Measurements from ENCODE around the gene TAS1R2. TPM values are rescaled to one million over a fixed set of nuclear protein-coding genes. Genes with fewer than 3 reads are reported as not detected.
"Not testable (repeated sequence)": the region's sequence is repeated elsewhere in the genome, so short reads cannot be mapped to it uniquely, and the experiment has no call there.

TAS1R2 gene
- total RNA-seq, 1 donor, result not detected

DNA sequence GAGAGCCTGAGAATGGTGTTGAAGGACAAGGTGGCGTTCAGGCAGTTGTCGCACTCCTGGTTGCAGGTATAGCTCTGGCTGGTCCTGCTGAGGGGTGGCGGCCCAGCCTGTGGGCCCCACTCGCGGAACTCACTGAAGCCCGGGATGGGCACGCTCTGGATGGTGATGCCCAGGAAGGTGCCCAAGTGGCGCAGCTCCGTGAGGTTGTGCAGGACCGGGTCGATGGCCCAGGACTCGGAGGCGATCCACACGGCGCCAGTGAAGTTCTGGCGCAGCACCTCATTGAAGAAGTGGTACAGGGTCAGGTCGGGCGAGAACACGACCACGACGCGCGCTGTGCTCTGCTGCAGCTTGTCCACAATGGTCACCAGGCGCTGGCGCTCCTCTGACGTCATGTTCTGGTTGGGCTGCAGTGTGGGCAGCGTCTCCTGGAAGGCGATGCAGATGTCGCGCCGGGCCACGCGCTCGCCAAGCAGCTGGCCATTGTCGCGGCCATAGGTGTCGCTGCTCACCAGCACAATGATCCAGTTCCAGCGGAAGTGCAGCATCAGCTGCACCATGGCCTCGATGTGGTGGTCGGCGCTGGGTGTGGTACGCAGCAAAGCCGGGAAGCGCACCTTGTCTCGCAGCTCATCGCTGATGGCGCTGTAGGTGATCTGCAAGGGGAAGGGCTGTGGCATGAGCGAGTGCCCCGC lies 5.0 kb downstream of the TAS1R2 start:
- TF ChIP-seq, protein P1, sequence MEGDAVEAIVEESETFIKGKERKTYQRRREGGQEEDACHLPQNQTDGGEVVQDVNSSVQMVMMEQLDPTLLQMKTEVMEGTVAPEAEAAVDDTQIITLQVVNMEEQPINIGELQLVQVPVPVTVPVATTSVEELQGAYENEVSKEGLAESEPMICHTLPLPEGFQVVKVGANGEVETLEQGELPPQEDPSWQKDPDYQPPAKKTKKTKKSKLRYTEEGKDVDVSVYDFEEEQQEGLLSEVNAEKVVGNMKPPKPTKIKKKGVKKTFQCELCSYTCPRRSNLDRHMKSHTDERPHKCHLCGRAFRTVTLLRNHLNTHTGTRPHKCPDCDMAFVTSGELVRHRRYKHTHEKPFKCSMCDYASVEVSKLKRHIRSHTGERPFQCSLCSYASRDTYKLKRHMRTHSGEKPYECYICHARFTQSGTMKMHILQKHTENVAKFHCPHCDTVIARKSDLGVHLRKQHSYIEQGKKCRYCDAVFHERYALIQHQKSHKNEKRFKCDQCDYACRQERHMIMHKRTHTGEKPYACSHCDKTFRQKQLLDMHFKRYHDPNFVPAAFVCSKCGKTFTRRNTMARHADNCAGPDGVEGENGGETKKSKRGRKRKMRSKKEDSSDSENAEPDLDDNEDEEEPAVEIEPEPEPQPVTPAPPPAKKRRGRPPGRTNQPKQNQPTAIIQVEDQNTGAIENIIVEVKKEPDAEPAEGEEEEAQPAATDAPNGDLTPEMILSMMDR (IDR thresholded peaks at IDR 0.05; ENCODE audit: insufficient read depth, low read length), result no peak
- no peak for DNase-seq (ENCODE audit: low read depth)
- H3K4me3 ChIP-seq (ENCODE audit: low read depth, low read length), result no peak overlapping the region

DNA sequence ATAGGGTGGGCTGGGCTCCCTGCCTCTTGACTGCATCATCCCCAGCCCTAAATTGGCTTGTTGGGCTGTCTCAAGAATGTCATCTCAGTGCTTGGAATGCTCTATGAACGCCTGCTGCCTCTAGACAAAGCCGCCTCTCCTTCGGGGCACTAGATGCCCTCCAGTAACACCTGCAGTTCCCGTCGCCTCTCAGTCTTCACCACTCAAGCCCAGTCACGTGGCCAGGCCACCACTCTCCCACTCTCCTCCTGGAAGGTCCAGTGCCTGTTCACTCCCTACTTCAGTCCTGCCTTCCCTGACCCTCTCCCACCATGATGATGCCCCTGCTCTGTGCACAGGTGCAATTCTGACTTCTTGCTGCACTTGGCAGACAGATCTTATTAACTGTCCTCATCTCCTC lies 7.0 kb downstream of the TAS1R2 start:
- no peak for DNase-seq (ENCODE audit: low read depth)
- TF ChIP-seq, protein P1 (IDR thresholded peaks at IDR 0.05; ENCODE audit: insufficient read depth, low read length), result no peak
- H3K4me3 ChIP-seq (ENCODE audit: low read depth, low read length), result no peak overlapping the region

GRCh38 chr1:18849261-18849711 lies 10.2 kb downstream of the TAS1R2 start:
- TF ChIP-seq, protein P1 (IDR thresholded peaks at IDR 0.05; ENCODE audit: insufficient read depth, low read length), result no peak
- no peak overlapping the region for H3K4me3 ChIP-seq (ENCODE audit: low read depth, low read length)
- DNase-seq (ENCODE audit: low read depth), result no peak

DNA sequence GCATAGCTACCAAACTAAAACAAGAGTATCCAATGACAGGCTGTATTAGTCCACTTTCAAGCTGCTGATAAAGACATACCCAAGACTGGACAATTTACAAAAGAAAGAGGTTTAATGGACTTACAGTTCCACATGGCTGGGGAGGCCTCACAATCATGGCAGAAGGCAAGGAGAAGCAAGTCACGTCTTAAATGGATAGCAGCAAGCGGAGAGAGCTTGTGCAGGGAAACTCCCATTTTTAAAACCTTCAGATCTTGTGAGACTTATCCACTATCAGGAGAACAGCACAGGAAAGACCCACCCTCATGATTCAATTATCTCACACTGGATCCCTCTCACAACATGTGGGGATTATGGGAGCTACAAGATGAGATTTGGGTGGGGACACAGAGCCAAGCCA lies 11.7 kb downstream of the TAS1R2 start:
- H3K4me3 ChIP-seq (ENCODE audit: low read depth, low read length); DNase-seq (ENCODE audit: low read depth): not testable (repeated sequence)

GRCh38 chr1:18840145-18840544 lies 19.3 kb downstream of the TAS1R2 start:
- TF ChIP-seq, protein P1 (IDR thresholded peaks at IDR 0.05; ENCODE audit: insufficient read depth, low read length), result no peak
- DNase-seq (ENCODE audit: low read depth), result no peak
- no peak overlapping the region for H3K4me3 ChIP-seq (ENCODE audit: low read depth, low read length)

GRCh38 chr1:18836654-18837053 lies 22.8 kb downstream of the TAS1R2 start:
- H3K4me3 ChIP-seq (ENCODE audit: low read depth, low read length), result no peak overlapping the region
- TF ChIP-seq, protein P1 (IDR thresholded peaks at IDR 0.05; ENCODE audit: insufficient read depth, low read length), result no peak
- no peak for DNase-seq (ENCODE audit: low read depth)

DNA sequence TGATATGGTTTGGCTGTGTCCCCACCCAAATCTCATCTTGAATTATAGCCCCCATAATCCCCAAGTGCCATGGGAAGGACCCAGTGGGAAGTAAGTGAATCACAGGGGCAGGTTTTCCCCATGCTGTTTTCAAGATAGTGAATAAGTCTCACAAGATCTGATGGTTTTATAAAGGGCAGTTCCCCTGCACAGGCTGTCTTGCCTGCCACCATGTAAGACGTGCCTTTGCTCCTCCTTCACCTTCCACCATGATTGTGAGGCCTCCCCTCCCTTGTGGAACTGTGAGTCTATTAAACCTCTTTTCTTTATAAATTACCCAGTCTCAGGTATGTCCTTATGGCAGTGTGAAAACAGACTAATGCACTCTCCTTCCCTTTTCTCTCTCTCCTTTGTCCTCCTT lies 27.1 kb downstream of the TAS1R2 start:
- H3K4me3 ChIP-seq (ENCODE audit: low read depth, low read length); DNase-seq (ENCODE audit: low read depth): not testable (repeated sequence)

GRCh38 chr1:18831656-18832055 lies 27.8 kb downstream of the TAS1R2 start:
- no peak overlapping the region for H3K4me3 ChIP-seq (ENCODE audit: low read depth, low read length)
- no peak for DNase-seq (ENCODE audit: low read depth)
- TF ChIP-seq, protein P1 (IDR thresholded peaks at IDR 0.05; ENCODE audit: insufficient read depth, low read length), result no peak
